Nephron (organoid): ENCODE measurements around the gene MAD1L1.
"Not testable (repeated sequence)": the region's sequence is repeated elsewhere in the genome, so short reads cannot be mapped to it uniquely, and the experiment has no call there.

ENCODE experiments used
- H3K27ac Mint-ChIP-seq, 3 experiments: 2 replicates each; pipeline ENCODE4 v1.8.0; 2020; ENCODE audit warnings: mixed read lengths in 3 of 3, mild to moderate bottlenecking in 2 of 3, moderate library complexity in 1 of 3
- H3K27me3 Mint-ChIP-seq: 2 replicates; pipeline ENCODE4 v1.8.0; 2021; ENCODE audit warnings: low read depth, mild to moderate bottlenecking, moderate library complexity, mixed read lengths
- H3K36me3 Mint-ChIP-seq: 2 replicates; pipeline ENCODE4 v1.8.0; 2020; ENCODE audit warnings: low read depth, mixed read lengths
- H3K4me1 Mint-ChIP-seq: 2 replicates; pipeline ENCODE4 v1.8.0; 2020; ENCODE audit warnings: mixed read lengths
- H3K4me3 Mint-ChIP-seq, 3 experiments: 2 replicates each; pipeline ENCODE4 v1.8.0; 2020; ENCODE audit warnings: mild to moderate bottlenecking in 3 of 3, mixed read lengths in 3 of 3, moderate library complexity in 2 of 3
- H3K9me3 Mint-ChIP-seq: 2 replicates; pipeline ENCODE4 v1.8.0; 2020; ENCODE audit warnings: mixed read lengths
- CTCF ChIP-seq, 3 experiments: fragments of 200-600 bp; sonication (generic); IDR thresholded peaks; one replicate each; pipeline ENCODE4 v1.5.0; 2021; ENCODE audit warnings: antibody characterized with exemption in 3 of 3; ENCODE audit not compliant: unreplicated experiment in 3 of 3

Gene MAD1L1

GRCh38 chr7:2040201-2040892 lies 192.4 kb downstream of the MAD1L1 start:
- TF ChIP-seq CTCF (IDR thresholded peaks at IDR 0.05; ENCODE audit: unreplicated experiment in 3 of 3) = no peak
- Mint-ChIP-seq H3K9me3 (peaks cover 3% of the 10 kb centered on the region), H3K4me3 (no peak overlapping the region)

GRCh38 chr7:2038931-2039728 lies 193.6 kb downstream of the MAD1L1 start:
- Mint-ChIP-seq H3K27ac (peak overlapping the region in 2 of 3 experiments; percentile 11 to 65), H3K36me3 (peaks cover 33% of the 10 kb centered on the region), H3K9me3 (peaks cover 3% of the 10 kb centered on the region), H3K4me1 (peaks cover 57% of the 10 kb centered on the region), H3K4me3 (peak overlapping the region in 1 of 3 experiments; percentile 4), H3K27me3 (peaks cover 10% of the 10 kb centered on the region)
- no peak for TF ChIP-seq CTCF (IDR thresholded peaks at IDR 0.05; ENCODE audit: unreplicated experiment in 3 of 3)

More at GRCh38 chr7:2040201-2040892, 192.4 kb downstream of the MAD1L1 start:
- Mint-ChIP-seq H3K4me1 (peaks cover 49% of the 10 kb centered on the region), H3K27me3 (peaks cover 10% of the 10 kb centered on the region), H3K27ac (peak overlapping the region in 1 of 3 experiments; percentile 64), H3K36me3 (peaks cover 35% of the 10 kb centered on the region)

GRCh38 chr7:2037808-2038522 lies 194.8 kb downstream of the MAD1L1 start:
- peaks cover 57% of the 10 kb centered on the region for H3K4me1 Mint-ChIP-seq
- H3K27ac Mint-ChIP-seq = peak overlapping the region; percentile 20 to 89 (median 86)
- TF ChIP-seq CTCF (IDR thresholded peaks at IDR 0.05; ENCODE audit: unreplicated experiment in 3 of 3) = no peak
- peaks cover 23% of the 10 kb centered on the region for H3K36me3 Mint-ChIP-seq
- peak overlapping the region in 2 of 3 experiments; percentile 21 to 26 for H3K4me3 Mint-ChIP-seq
- H3K27me3 Mint-ChIP-seq = peaks cover 8% of the 10 kb centered on the region
- H3K9me3 Mint-ChIP-seq = peaks cover 3% of the 10 kb centered on the region

- TF ChIP-seq CTCF (IDR thresholded peaks at IDR 0.05; ENCODE audit: unreplicated experiment in 3 of 3) = no peak
- Mint-ChIP-seq H3K9me3 (peaks cover 3% of the 10 kb centered on the region), H3K4me1 (peaks cover 57% of the 10 kb centered on the region), H3K27ac (peak overlapping the region; percentile 20 to 89 (median 86)), H3K27me3 (peaks cover 5% of the 10 kb centered on the region), H3K4me3 (peak overlapping the region in 2 of 3 experiments; percentile 21 to 26), H3K36me3 (peaks cover 17% of the 10 kb centered on the region)
Observed at GRCh38 chr7:2037301-2037807, 195.4 kb downstream of the MAD1L1 start.

- H3K36me3 Mint-ChIP-seq = peaks cover 12% of the 10 kb centered on the region
- H3K4me1 Mint-ChIP-seq = peaks cover 60% of the 10 kb centered on the region
- no peak overlapping the region for H3K4me3 Mint-ChIP-seq
- peaks cover 5% of the 10 kb centered on the region for H3K27me3 Mint-ChIP-seq
- peak overlapping the region in 1 of 3 experiments; percentile 86 for H3K27ac Mint-ChIP-seq
- no peak for TF ChIP-seq CTCF (IDR thresholded peaks at IDR 0.05; ENCODE audit: unreplicated experiment in 3 of 3)
- H3K9me3 Mint-ChIP-seq = no peaks in the 10 kb centered on the region
Observed at GRCh38 chr7:2036786-2037185, 196.0 kb downstream of the MAD1L1 start.

- not testable (repeated sequence) for H3K36me3 Mint-ChIP-seq, H3K9me3 Mint-ChIP-seq, H3K27me3 Mint-ChIP-seq
- H3K27ac Mint-ChIP-seq = peak overlapping the region in 2 of 3 experiments; percentile 46 to 86
- H3K4me1 Mint-ChIP-seq = peaks cover 61% of the 10 kb centered on the region
- peak overlapping the region in 1 of 3 experiments; percentile 19 for H3K4me3 Mint-ChIP-seq
Observed at GRCh38 chr7:2036201-2036600, 196.5 kb downstream of the MAD1L1 start.
